NCI-H2081 (cell line): ENCODE results near the gene PROX2.

Experiments
- DNase-seq, 2 experiments: peaks; one replicate each; lab custom pipeline; 2025; lab: John Stamatoyannopoulos, UW

PROX2 gene

DNA sequence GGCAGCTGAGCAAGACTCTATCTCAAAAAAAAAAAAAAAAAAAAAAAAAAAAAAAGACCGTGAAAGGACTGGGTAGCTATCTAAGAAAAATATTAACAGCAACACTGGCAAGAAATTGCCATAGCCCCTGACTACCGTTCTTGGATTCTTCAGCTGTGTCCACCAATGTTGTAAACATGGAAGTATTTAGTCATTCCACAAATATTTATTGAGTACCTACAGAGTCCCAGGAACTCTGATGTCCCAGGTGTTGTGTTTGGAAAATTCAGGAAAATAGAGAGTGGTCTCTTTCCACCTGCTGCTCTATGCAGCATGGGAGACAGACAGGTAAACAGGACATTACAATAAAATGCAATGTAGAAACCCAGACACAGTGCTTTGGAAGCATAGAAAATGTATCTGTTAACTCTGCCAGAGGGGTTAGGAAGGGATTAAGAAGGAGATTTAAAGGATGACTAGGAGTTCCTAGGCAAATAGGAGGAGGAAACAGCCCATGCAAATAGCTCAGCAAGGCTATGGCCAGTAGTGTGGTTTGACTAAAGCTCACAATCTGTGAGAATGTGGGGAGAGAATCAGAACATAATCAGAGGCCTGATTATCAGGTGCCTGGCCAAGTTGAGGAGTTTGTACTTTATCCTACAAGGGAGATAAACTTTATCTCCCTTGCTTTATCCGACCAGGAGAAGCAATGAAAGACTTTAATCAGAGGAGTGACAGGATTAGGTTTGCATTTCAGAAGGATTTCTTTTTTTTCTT, 3.7 kb upstream of the PROX2 start:
- no peak for DNase-seq

DNA sequence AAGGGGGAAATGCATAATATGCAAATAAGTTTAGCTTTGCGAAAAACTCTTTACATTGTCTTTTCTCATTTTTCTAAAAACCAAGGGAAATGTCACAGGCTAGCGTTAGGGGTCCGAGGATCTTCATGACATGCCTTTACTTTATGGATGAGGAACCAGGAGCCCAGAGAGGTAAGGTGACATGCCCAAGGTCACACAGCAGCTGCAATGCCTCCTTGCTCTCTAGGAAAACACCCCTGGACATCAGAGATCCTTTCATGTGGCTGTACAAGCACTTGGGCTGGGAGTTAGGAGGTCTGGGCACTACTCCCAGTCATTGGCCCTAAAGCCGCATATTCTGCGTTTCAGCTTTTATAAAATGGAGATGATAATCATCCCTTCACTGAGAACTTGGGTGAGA, 741 bp downstream of the PROX2 start:
- DNase-seq, result no peak

DNA sequence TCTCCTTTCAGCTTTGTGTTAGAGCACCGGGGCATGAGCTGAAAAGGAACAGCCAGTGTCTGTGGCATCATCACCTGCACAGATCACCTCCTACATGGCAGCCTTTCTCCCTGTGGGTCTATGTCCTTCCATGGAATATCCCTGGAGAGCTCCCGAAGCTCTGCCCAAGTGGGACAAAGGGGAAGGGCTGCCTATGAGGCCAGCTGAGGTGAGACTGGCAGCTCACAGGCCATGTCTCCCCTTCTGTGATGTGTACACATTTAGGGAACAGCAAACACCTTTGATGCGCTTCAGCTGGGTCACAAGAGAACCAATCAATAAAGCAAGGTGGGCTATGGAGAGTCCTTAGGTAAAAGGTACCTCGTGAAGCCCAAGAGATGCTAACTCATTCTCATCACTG, 4.1 kb downstream of the PROX2 start:
- DNase-seq, result no peak

DNA sequence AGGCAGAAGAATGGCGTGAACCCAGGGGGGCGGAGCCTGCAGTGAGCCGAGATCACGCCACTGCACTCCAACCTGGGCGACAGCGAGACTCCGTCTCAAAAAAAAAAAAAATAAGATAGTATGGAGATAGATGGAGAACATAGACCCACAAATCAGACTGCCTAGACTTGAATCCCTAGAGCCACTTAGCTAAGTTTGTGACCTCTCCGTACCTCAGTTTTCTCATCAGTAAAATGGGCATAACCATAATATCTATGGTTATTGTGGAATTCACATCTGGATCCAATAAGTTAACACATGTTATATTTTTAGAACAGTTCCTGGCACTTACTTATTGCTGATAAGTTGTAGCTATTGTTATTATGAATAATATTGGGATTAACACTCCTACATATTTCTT, 7.2 kb downstream of the PROX2 start:
- DNase-seq, result no peak

DNA sequence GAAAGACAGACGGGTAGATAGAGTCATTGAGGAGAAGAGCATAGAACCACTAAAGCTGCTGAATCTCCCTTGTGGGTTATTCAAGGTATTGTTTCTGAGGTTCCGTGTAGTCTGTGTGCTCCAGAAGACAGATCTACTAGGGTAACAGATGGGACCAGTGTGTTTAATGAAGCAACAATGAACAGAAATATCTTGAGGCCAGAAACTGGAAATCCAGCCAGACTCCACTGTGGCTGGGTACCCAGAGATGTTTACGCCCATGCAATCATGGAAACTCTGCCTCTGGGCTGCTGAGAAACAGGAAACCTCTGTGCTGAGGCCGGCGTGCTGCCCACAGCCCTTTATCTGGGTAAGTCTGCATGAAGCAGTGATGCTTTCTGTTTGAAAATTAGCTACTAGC, 8.3 kb downstream of the PROX2 start:
- no peak for DNase-seq

DNA sequence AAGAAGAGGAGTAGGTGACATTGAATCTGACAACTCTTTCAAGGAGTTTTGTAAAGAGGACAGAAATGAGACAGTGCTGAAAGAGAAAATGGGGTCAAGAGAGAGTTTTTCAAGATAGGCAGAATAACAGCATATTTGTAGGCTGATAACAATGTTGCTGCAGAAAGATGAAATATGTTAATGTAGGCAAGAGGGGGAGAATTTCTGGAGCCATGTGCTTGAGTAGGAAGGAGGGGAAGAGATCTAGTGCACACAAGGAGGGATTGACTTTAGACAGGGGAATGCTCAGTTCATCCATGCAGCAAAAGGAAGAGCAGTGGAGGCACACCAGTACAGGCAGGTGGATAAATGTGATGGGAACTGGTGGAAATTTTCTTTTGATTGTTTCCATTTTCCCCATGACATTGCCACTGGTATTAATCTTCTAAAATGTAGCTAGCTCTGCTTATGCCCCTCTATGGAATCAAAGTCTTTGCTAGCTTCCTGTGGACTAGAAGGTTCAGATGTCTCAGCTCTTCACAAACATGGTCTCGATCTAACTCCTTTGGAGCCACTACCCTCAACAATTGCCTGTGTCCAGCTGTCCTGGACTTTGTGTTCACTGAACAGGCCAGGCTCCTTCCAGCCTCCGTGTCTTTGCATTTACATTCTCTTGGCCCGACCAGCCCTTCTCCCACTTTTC, 9.1 kb downstream of the PROX2 start:
- no peak for DNase-seq

DNA sequence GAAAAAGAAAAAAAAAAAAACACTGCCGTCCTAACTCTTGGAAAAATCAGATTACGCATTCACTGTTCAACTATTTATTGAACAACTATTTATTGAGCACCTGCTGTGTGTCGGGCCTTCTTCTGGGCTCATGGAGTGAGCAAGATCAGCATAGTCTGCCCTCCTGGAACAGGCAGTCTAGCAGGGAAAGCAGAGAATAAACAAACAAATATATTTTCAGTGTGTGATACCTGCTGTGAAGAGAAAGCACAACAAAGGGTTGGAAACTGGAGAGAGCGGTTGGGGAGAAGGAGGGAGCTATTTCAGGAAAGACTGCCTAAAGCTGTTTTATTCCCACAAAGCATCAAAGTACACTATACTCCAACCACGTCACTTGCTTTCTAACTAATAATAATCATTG, 10.8 kb downstream of the PROX2 start:
- DNase-seq, result no peak

DNA sequence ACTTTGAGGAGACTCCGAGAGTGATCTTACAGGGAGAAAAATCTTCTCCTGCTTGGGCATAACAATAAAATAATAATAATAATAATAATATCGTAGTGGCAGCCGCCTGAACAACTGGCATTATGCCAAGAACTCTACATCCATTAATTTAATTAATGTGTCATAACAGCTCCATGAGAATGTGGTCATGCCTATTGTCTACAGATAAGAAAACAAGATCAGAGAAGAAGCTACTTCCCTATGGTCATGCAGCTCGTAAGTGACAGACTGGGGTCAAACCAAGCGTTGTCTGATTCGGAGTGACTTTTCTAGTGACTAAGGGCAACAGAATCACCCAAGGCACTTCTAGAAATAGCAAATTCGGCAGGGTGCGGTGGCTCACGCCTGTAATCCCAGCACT, 11.7 kb downstream of the PROX2 start:
- no peak for DNase-seq

DNA sequence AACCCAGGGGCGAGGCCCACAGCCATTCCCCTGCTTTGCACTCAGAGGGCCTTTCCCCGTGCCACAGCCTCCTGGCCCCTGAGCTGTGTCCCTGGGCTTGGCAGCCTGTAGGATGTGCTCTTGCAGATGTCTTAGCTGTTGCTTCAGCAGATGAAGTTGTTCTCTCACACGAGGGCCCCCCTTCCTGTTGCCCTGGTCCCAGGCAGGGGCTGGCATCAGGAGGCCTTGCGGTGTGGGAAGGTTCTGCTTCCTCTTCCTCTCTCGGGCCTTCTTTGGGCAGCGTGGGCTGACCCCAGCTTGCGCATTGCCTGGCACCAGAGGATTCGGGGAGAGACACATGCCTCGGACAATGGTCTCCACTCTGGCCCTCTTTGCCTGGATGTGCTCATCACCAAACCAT, 12.7 kb downstream of the PROX2 start:
- DNase-seq, result no peak

DNA sequence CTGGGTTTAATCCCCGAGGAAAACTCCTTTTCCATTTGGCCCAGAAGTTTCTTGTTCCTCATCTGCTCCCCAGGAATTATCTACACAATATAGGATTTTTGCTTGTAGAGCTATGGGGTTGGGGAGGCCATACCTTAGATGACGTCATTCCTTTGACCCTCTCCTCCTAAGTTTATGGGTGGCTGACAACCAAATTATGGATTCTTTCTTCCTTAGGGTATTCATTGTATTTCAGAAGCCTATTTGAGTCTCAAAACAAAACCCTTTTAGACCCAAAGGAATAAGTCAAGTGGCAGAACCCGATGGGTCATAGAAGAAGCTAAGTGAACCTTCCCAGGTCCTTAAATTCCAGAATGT, 14.2 kb downstream of the PROX2 start:
- no peak for DNase-seq

DNA sequence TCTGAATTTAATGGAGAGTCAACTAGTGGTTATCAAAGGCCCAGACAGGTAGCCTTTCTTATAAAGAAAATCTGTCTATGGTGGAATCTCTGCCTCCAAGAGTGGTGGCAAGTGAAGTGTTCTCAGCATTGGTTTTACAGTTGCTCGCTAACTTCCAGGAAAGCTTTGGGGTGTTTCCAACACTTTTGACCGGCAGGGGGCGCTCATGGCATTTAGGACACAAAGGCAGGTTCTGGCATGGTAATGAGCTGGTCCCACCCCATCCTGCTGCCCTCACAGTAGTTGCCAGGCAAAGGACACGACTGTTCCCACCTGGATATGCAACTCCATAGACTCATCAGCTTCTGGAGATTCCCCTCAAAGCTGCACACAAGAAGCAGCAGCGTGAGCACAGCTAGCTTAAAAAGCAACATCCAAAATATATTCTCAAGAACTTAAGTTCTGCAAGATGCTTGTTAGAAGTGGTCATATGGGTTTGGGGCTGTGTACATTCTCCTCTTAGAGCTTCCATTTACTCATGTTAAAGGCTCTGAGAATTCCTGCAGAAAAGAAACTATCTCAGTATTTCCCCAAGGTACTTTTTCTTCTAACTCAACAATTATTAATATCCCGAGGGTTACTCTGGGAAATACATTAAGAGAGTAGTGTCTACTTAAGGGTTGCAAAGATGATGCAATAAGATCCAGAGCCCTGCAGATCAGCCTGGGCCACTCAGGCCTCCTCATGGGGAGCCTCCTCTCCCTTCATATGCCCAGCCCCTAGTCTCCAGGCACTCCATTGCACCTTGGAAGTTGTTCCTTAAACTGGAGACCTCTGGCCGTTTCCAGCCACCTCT, 14.8 kb downstream of the PROX2 start:
- DNase-seq, result peak; percentile 82 to 85

DNA sequence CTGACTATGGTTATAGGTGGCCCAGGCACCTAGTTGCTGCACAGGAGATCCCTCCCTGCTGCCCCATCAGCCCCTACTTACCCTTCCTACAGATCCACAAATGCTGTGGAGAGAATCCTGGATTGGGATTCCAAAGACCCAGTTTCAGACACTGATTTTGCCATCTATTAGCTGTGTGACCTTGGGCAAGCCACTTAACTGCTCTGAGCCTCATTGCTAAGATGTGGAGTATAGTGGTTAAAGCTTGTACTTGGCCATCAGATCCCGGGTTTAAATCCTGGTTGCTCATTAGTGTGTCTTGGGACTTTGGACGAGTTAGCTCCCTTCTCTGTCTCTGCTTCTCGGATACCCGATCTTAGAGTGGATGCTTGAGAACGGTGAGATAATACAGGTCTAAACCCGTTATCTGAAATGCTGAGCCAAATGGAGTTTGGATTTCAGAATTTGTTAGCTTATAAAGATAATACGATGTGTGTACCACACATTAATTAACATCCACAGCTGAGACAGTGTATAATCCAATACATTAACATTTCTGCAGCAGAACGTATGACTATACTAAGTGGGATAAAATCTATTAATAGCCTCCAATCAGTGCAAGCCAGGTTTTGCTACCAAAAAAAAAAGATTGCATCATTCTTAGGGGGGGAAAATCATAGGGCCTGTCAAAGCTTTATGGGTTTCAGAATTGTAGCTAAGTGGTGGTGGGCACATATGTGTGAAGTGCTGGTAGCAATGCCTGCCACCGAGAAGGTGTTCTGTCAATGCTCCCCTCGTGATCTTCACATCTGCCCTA, 16.0 kb downstream of the PROX2 start:
- DNase-seq, result no peak

DNA sequence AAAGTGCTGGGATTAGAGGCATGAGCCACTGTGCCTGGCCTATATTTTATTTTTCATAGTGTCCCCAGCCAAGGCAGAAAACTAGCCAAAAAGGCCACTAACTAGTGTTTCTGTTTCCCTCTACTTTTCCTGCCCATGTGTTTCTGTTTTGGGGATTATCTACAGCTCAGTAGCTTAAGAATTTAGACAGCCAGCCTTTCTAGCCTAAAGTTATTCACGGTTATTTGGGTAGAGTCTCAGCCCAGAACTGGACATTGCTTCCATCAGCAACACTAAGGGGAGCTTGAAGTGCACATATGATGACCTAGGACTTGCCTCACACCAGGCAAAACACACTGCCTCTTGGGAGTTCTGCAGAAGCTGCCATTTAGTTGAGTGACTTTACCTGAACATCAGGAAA, 17.9 kb downstream of the PROX2 start:
- no peak for DNase-seq

DNA sequence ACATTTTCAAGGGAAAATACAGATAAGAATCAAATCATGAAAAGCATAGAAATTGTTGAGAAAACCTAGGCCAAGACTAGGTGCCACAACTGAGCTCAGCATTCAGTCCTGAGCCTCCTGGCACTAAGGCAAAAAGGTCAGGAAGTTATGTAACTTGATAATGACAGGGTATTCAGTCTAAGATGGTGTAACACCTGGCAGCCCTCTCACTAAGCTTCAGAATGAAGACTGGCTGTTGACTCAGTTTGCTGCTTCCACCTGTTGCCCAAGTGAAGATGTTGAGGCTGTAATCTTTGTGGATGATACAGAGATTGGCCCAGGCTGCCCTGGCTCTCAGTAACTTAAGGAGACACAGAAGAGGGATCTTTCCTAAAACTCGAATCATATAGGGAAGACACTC, 19.6 kb downstream of the PROX2 start:
- DNase-seq, result no peak

DNA sequence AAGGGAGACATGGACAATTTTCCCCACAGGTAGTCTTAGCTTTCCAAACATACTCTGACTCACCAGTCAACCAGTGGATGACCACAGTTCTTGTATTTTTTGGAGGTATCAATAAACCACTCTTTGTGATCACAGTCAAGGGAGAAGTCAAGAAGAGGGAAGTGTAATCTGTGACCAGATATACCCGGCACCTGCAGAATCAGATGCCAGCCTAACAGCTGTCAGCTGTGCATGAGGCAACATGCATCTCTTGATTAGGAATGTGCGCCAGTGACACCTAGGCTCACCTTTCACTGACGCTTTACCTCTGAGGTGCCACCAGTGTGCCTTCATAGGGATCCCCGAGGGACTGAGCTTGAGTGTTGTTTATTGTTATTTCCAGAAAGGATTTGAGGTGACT, 20.0 kb downstream of the PROX2 start:
- DNase-seq, result no peak

DNA sequence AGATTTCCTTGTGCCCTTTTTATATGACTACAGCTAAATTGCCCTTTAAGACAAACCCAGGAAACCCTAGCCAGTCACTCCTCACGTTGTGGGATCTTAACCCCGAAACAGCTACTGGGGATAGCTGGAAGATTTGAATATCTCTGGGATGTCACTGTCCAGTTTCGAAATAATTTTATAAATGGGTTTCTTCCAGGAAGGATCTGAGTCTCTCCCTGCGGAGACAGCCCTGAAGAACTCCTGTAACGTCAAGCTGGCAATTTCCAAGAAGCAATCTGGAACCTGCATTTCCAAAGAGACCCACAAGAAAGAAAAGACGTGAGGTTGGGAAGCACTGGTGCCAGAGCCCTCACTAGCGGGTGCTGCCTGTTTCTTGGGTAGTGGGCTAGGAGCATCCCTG, 20.9 kb downstream of the PROX2 start:
- no peak for DNase-seq

DNA sequence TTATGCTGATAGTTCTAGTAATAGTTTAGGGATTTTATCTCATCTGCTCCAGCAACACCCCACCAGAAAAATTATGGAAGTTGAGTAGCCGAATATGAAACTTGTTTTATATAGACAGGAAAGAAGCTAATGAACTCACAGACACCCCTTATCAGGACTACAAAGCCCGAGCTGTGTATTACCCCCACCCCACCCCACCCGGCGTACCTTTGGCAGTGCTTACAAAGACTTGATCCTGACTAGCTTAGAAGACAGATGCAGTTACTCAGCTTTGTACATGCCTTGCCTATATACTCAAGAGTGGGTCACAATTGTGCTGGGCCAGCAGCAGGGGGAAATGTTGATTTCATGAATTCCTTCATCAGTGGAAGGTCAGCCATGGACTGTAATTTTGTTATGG, 22.4 kb downstream of the PROX2 start:
- DNase-seq, result no peak

DNA sequence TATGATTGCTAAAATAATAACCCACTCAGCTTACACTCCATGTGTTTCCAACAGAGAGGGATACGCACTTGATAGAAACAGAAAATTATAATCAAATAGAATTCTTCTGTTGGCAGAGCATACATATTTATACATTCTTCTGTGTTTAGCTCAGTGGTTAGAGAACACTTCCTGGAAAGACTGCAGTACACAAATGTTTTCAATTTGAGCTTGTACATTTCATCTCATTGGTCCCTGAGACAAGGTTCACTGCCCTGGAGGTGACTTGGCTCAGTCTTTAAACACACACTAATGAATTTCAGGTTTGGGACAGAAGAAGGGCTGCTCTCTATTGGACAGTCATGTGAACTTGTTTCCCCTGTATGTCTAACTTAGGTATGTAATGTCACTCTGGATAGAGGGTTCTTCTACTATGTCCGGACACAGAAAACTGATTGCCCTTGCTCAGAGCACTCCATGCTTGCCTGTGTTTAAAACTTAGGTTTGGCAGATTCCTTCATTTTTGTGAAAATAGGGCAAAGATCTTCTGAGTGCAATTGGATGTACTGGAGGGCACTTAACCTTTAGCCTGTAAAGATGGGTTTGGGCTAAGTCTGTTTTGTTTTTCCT, 22.9 kb downstream of the PROX2 start:
- no peak for DNase-seq

DNA sequence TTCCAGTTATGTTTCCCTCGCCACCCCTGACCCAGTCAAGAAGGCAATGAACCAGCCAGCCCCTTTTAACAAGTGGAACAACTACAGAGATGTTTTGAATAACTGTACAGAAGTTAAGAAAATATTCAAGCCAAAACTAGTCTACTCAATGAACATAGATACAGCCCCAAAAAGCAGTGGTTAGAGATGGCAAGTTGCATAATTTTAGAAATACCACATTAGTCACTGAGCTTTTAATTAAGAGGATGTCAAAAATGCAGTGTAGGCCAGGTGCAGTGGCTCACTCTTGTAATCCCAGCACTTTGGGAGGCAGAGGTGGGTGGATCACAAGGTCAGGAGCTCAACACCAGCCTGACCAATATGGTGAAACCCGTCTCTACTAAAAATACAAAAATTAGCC, 27.2 kb downstream of the PROX2 start:
- no peak for DNase-seq

DNA sequence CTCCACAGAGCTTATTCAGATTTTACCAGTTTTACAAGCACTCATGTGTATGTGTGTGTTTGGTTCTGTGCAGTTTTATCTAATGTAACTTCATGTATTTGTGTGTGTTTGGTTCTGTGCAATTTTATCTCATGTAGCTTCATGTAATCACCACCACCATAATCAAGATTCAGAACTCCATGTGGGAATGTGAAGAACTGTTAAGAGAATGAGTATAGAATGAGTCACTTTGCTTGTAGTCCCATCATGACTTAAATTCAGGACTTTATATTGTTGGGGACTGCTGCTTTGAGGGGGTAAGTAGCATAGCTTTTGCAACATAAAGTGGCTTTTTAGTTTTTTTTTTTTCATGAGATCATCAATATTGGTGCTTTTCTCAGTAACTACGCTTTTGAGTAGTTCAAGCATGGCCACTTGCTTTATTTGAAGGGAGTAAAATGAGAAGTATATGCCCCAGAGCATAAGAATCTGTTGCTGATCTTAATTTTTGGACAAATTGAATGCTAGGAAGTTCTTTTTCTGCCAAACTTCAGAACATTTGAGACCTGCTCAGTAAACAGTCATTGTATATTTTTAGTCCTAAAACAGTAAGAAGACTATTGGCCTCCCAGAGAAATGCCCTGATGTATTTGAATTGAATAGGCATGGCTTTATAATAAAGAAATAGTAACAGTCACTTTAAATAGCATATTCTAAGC, 28.8 kb downstream of the PROX2 start:
- DNase-seq, result no peak

DNA sequence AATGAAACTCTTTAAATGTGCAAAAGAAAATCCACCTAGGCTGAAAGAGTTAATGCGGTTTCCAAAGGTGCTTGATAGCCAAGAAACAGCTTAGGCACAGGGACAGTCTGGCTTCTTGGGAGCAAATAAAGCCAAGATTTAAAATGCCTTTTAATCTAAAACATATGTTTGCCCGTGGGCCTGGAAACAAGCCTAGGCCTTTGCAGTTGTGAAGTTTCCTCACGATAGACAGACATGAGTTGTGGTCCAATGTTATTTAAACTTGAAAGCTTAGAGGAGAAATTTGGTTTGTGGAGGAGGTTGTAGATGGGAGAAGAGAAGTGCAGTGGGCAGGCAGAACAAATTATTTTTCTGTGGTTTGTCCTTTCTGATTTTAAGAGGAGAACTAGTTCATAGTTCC, 29.8 kb downstream of the PROX2 start:
- no peak for DNase-seq
